NK-92 (cell line): ENCODE data around the gene DAB1.

Source experiments
- DNase-seq: peaks from one replicate; lab custom pipeline; 2025; ENCODE audit not compliant: unreplicated experiment; lab: John Stamatoyannopoulos, UW

Gene DAB1

GRCh38 chr1:57172040-57172439 is 251.8 kb downstream of the DAB1 start:
- no peak for DNase-seq

- DNase-seq = no peak
Measured at GRCh38 chr1:57167997-57168396, 255.9 kb downstream of the DAB1 start.

GRCh38 chr1:57165546-57165945 is 258.3 kb downstream of the DAB1 start:
- no peak for DNase-seq

GRCh38 chr1:57164584-57164983 is 259.3 kb downstream of the DAB1 start:
- no peak for DNase-seq

GRCh38 chr1:57163789-57164188 is 260.1 kb downstream of the DAB1 start:
- no peak for DNase-seq

GRCh38 chr1:57163325-57163724 is 260.5 kb downstream of the DAB1 start:
- DNase-seq = no peak

- no peak for DNase-seq
Measured at GRCh38 chr1:57162607-57163261, 261.1 kb downstream of the DAB1 start.

- DNase-seq = no peak
Measured at GRCh38 chr1:57160594-57160993, 263.3 kb downstream of the DAB1 start.

GRCh38 chr1:57158604-57158998 is 265.3 kb downstream of the DAB1 start:
- DNase-seq = no peak

GRCh38 chr1:57157818-57158603 is 265.8 kb downstream of the DAB1 start:
- no peak for DNase-seq

- DNase-seq = no peak
Measured at GRCh38 chr1:57156907-57157306, 267.0 kb downstream of the DAB1 start.

GRCh38 chr1:57146100-57146499 is 277.8 kb downstream of the DAB1 start:
- no peak for DNase-seq

- no peak for DNase-seq
Measured at GRCh38 chr1:57142999-57143398, 280.9 kb downstream of the DAB1 start.

- DNase-seq = no peak
Measured at GRCh38 chr1:57142169-57142568, 281.7 kb downstream of the DAB1 start.

GRCh38 chr1:57138432-57139078 is 285.3 kb downstream of the DAB1 start:
- no peak for DNase-seq

- no peak for DNase-seq
Measured at GRCh38 chr1:57137980-57138379, 285.9 kb downstream of the DAB1 start.

- no peak for DNase-seq
Measured at GRCh38 chr1:57134803-57135202, 289.1 kb downstream of the DAB1 start.

GRCh38 chr1:57133686-57134085 is 290.2 kb downstream of the DAB1 start:
- no peak for DNase-seq

- no peak for DNase-seq
Measured at GRCh38 chr1:57132993-57133622, 290.8 kb downstream of the DAB1 start.

- DNase-seq = no peak
Measured at GRCh38 chr1:57131701-57132394, 292.0 kb downstream of the DAB1 start.

- DNase-seq = no peak
Measured at GRCh38 chr1:57131257-57131656, 292.6 kb downstream of the DAB1 start.
